Amygdala (tissue), 56 donors: ENCODE data around the gene EMID1.
"Not testable (repeated sequence)": the region's sequence is repeated elsewhere in the genome, so short reads cannot be mapped to it uniquely, and the experiment has no call there.

Experiments
- DNase-seq, 56 donors: peaks; one replicate each; lab custom pipeline; 2025; lab: John Stamatoyannopoulos, UW

Gene EMID1

DNA sequence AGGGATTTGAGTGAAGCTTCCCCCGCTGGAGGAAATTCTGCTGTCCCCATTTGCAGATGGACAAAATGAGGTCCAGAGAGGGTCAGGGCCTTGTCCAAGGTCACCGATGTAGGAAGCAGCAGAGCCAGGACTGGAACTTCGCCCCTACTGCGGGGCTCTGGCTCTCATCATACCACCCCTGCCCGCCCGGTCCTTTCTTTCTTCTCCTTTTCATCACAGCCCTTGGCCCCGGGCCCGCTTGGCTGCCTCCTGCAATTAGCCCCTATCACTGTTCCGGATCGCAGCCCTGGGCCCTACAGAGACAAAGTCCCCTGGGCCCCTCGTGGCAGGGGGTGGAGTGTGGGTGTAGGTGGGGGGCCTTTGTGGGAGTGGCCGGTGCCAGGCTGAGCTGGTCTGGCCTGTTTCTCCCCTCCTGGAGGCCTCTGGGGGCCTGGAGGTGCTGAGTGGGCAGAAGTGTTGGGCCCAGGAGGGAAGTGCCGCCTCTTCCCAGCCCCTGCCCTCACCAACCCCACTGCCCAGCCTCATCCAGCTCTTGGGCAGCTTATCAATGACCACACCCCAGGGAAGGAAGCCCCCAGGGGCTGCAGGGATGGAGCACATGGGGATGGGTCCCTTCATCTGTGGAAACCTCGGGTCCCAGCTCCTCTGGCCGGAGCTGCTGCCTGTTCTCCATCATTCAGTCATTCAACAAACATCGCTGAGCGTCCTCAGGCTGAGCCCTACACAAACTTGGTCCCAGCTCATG, 3.4 kb downstream of the EMID1 start:
- DNase-seq, result peak in 17 of 56 donors; percentile 18 to 57 (median 41)

DNA sequence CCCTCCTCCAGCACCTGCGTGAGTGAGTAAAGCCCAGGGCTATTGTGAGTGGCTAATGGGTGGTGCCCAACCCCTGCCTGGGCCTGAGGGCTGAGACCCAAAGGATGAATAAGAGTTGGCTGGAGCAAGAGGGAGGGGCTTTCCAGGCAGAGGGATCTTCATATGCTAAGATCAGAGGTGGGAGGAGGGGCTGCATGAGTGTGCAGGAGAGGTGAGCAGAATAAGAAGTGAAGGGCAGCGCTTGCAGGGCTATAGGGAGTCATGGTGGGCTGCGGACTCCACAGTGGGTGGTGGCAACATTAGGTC, 3.9 kb downstream of the EMID1 start:
- no peak for DNase-seq

DNA sequence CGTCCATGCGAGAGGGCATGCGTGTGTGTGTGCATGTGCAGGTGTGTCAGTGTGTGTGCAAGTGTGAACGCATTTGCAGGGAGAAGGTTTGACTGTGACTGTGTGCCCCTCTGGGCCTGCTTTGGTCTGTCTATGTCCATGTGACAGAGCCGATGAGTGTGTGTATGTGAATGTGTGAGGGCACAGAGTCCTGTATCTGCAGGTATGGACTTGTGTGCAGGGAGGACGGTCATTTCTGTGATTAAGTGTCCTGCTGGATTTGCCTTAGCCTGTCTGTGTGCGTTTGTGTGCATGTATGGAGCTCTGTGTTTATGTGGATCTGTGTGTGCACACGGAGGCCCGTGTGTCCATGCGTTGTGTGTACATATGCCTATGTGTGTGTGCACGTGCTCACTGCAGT, 5.4 kb downstream of the EMID1 start:
- no peak for DNase-seq

GRCh38 chr22:29211466-29211865, 5.8 kb downstream of the EMID1 start:
- no peak for DNase-seq

- peak in 4 of 56 donors; percentile 13 to 38 (median 18) for DNase-seq
Measured at GRCh38 chr22:29212743-29213142, 7.0 kb downstream of the EMID1 start.

GRCh38 chr22:29213493-29213892, 7.8 kb downstream of the EMID1 start:
- DNase-seq, result no peak

- DNase-seq, result no peak
Measured at GRCh38 chr22:29214232-29214631, 8.5 kb downstream of the EMID1 start.

GRCh38 chr22:29215012-29215860, 9.5 kb downstream of the EMID1 start:
- DNase-seq, result no peak

DNA sequence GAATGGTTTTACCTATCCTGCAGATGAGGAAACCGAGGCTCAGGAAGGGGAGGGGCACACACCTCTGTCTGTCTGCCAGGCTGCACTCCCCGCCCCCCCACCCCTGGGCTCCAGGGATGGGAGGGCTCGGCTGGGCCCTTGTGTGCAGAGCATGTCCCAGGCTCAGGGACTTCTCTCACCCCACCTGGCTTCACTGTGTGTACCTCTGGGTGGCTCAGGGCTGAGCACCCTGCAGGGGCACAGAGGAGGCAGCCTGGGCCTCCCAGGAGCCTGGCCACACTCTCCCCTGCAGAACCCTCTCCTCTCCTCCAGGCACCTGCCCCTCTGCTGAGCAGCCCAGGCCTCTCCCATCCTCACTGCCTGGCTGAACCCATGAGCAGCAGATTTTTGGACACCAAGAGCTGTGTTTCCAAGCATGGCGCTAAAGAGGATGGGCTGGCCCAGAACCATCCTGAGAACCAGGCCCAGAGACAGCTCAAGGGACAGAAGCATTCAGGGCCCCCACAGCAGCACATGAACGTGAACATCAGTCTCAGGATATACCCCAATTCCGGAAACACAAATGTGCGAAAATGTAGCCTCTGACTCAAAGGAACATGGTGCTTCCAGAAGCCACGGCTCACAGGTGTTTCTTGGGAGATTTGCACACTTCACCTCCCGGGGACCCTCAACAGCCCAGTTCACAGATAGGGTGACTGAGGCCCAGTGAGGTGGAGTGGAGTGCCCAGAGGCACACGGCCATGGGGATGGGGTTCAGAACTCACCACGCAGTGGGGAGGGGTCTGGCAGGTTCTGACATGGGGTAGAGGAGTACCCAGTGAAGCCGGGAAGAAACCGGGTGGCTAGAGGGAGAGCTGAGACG, 10.5 kb downstream of the EMID1 start:
- DNase-seq, result no peak

- DNase-seq, result peak in 24 of 56 donors; percentile 24 to 56 (median 43)
Measured at GRCh38 chr22:29216873-29217666, 11.4 kb downstream of the EMID1 start.

DNA sequence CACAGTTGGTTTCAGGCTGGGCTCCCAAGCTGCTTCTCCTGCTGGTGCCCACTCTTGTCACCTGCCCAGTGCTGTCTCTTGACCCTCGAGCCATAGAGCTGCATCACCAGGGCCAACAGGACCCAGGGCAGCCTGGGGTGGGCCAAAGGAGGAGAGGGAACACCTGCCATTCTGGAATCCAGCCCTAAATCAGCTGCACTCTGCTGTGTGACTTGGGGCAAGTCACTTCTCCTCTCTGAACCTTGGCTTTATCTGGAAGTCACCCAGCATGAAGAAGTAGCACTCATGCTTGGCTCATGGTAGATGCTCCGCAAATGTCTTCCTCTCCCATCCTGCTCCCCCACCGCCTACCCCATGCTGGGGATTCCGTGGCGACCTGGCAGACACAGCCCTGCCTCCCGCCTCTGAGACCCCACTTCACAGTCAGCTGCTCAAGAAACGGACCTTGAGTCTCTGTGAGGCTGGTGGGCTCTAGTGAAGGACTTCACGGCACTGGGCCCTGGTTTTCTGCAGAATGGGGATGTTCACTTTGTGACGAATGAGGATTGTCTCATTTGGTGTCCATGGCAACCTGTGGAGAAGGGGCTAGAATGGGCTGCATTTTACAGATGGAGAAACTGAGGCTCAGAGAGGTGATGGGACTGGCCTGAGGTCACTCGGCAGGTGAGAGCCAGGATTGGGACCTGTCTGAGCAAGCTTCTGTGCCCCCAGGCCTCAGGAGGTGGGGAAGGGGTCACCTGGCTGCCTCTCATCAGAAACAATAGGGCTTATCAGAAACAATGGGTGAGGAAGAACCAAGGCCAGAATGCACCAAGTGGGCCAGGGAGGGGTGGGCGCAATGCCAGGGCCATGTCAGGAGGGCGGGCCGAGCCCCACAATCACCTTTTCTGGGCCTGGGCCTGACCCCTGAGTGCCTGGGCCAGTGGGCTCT, 12.4 kb downstream of the EMID1 start:
- no peak for DNase-seq

- no peak for DNase-seq
Measured at GRCh38 chr22:29218758-29219408, 13.2 kb downstream of the EMID1 start.

- DNase-seq, result not testable (repeated sequence)
Measured at GRCh38 chr22:29219409-29219782, 13.7 kb downstream of the EMID1 start.

- DNase-seq, result no peak
Measured at GRCh38 chr22:29219881-29220670, 14.4 kb downstream of the EMID1 start.

DNA sequence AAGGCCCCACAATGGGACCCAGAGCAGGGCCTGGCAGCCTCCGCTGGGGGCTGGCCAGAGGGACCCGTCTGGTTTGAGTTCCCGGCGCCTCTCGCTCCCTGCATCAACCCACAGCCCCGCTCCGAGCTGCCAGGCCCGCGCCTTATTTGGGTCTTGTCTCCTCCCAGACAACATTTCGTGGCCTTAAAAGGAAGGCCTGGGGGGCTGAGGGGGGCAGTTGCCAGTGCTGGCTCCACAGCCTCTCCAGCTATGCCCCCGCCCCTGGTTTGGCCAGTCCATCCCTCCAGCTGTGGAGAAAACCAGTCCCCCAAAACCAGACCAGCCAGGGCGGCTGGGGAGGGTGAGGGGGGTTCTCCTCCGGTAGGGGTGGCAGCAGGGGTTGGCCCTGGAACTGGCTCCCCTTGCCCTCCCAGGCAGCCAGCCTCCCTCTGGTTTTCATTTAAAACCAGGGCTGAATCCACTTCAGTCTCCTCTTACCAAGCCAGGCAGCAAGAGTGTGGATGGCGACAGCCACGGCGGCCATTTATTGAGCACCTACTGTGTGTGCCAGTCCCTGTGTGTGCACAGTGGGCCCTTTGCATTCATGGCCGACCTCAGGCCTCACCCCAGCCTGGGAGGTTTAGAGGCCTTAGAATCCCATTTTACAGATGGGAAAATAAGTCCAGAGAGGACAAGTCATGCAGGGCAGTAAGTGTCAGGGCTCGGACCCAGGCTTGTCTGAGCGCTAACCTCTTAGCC, 18.6 kb downstream of the EMID1 start:
- DNase-seq, result peak in 17 of 56 donors; percentile 14 to 68 (median 37)

DNA sequence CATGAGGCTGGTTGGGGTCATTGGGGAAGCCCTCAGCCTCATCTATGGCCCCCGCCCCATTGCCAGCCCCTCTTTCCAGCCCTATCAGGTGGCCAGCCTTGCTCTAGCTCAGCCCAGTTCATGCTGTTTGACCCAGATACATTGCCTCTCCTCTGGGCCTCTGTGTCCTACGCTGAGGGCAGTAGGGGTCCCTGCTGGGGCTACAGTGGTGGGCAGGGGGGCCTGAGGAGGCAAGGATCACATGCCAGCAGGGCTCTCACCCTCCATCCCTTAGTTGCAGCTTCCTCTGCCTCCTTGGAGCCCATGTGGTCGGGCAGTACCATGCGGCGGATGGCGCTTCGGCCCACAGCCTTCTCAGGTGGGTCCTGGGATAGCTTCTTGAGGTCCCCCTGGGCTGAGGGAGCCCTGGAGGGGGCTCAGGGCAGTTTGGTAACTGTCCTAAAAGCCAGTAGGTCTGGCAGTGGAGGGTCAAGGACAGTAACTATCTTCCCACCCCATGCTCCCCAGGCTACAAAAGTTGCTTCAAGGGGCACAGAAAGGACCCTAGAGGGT, 19.2 kb downstream of the EMID1 start:
- no peak for DNase-seq
